Measurements from ENCODE around the gene ADAMTS1.

The ADAMTS1 gene

GRCh38 chr21:26837539-26837938 lies 7.7 kb downstream of the ADAMTS1 start:
- no peak for TF ChIP-seq CTCF (conservative IDR thresholded peaks at IDR 0.05; ENCODE audit: low read depth, low read length)
- DNase-seq (ENCODE audit: low read depth): no peak
- no peak overlapping the region for H3K4me3 ChIP-seq (ENCODE audit: low read length)

GRCh38 chr21:26836528-26836927 lies 8.7 kb downstream of the ADAMTS1 start:
- no peak for DNase-seq (ENCODE audit: low read depth)
- H3K4me3 ChIP-seq (ENCODE audit: low read length): no peak overlapping the region
- TF ChIP-seq CTCF (conservative IDR thresholded peaks at IDR 0.05; ENCODE audit: low read depth, low read length): no peak

- no peak for TF ChIP-seq CTCF (conservative IDR thresholded peaks at IDR 0.05; ENCODE audit: low read depth, low read length)
- no peak overlapping the region for H3K4me3 ChIP-seq (ENCODE audit: low read length)
- no peak for DNase-seq (ENCODE audit: low read depth)
Observed at GRCh38 chr21:26835714-26836265, 9.4 kb downstream of the ADAMTS1 start.

GRCh38 chr21:26835027-26835713 lies 10.0 kb downstream of the ADAMTS1 start:
- no peak for DNase-seq (ENCODE audit: low read depth)
- H3K4me3 ChIP-seq (ENCODE audit: low read length): no peak overlapping the region
- TF ChIP-seq CTCF (conservative IDR thresholded peaks at IDR 0.05; ENCODE audit: low read depth, low read length): no peak

GRCh38 chr21:26834181-26834905 lies 10.9 kb downstream of the ADAMTS1 start:
- H3K4me3 ChIP-seq (ENCODE audit: low read length): no peak overlapping the region
- DNase-seq (ENCODE audit: low read depth): no peak
- TF ChIP-seq CTCF (conservative IDR thresholded peaks at IDR 0.05; ENCODE audit: low read depth, low read length): peak; percentile 46

GRCh38 chr21:26833460-26833939 lies 11.7 kb downstream of the ADAMTS1 start:
- DNase-seq (ENCODE audit: low read depth): no peak
- no peak overlapping the region for H3K4me3 ChIP-seq (ENCODE audit: low read length)
- no peak for TF ChIP-seq CTCF (conservative IDR thresholded peaks at IDR 0.05; ENCODE audit: low read depth, low read length)

Measured in retinal pigment epithelial cell (primary cell).